HG03095 (cell line): ENCODE measurements around the gene ANHX.

Experiments
- ATAC-seq: cut with Tn5 transposase; IDR thresholded peaks from one replicate; pipeline ENCODE4 v1.9.1; 2021; ENCODE audit warnings: moderate library complexity; ENCODE audit not compliant: unreplicated experiment

ANHX gene

GRCh38 chr12:133203344-133204263 is 32.1 kb downstream of the ANHX start:
- no peak for ATAC-seq

- no peak for ATAC-seq
Measured at GRCh38 chr12:133202493-133203343, 33.0 kb downstream of the ANHX start.

GRCh38 chr12:133201888-133202287 is 33.8 kb downstream of the ANHX start:
- no peak for ATAC-seq

- ATAC-seq, result no peak
Measured at GRCh38 chr12:133192847-133193246, 42.8 kb downstream of the ANHX start.

GRCh38 chr12:133190176-133190575 is 45.5 kb downstream of the ANHX start:
- no peak for ATAC-seq

- ATAC-seq, result peak; percentile 86
Measured at GRCh38 chr12:133181238-133181959, 54.3 kb downstream of the ANHX start, which contains the start of gene ZNF268. TSS of gene ZNF268 (plus strand) at chr12:133181495. CDS start at chr12:133181998, 503 bp downstream.

- no peak for ATAC-seq
Measured at GRCh38 chr12:133180669-133181068, 55.0 kb downstream of the ANHX start.

GRCh38 chr12:133174901-133175300 is 60.8 kb downstream of the ANHX start:
- ATAC-seq, result no peak

GRCh38 chr12:133172491-133172890 is 63.2 kb downstream of the ANHX start:
- no peak for ATAC-seq
